Bronchial epithelial cell (primary cell): ENCODE measurements around the gene SCAPER. TPM values are rescaled to one million over a fixed set of nuclear protein-coding genes. Genes with fewer than 3 reads are reported as not detected.

Source experiments
- DNase-seq: peaks from one replicate; pipeline ENCODE4 v3.0.0-alpha.2; 2010; ENCODE audit warnings: low read depth
- FAIRE-seq: peaks from 2 replicates; lab custom pipeline; 2011; peaks lifted over from hg19 to GRCh38; lab: Jason Lieb, UNC
- H3K27me3 ChIP-seq: 2 replicates; pipeline ENCODE4 v1.5.1; 2011; ENCODE audit warnings: low read length; ENCODE audit not compliant: control insufficient read depth, insufficient read depth
- H3K36me3 ChIP-seq: 2 replicates; pipeline ENCODE4 v1.5.1; 2011; ENCODE audit warnings: low read length; ENCODE audit not compliant: control insufficient read depth, insufficient read depth
- H3K4me3 ChIP-seq: 2 replicates; pipeline ENCODE4 v1.5.1; 2011; ENCODE audit warnings: mild to moderate bottlenecking, low read depth, low read length, control low read depth
- CTCF ChIP-seq: IDR thresholded peaks from 2 replicates; pipeline ENCODE4 v1.5.1; 2011; ENCODE audit warnings: mild to moderate bottlenecking, moderate library complexity, low read length, control low read depth, inconsistent platforms; ENCODE audit not compliant: insufficient read depth, severe bottlenecking
- total RNA-seq: library from RNA; depleted of rRNA; stranded (reverse); fragments of >200 nt; gene quantifications from 2 replicates; pipeline ENCODE4 v1.2.1, GENCODE V29; 2014

SCAPER gene
- total RNA-seq, 1 donor from 2014 or later = 6.3 TPM

GRCh38 chr15:76945494-76946093 lies 40.5 kb upstream of the SCAPER start:
- FAIRE-seq = no peak
- no peak for TF ChIP-seq CTCF
- DNase-seq = no peak
- Histone ChIP-seq H3K27me3 (no peaks in the 10 kb centered on the region), H3K4me3 (no peak overlapping the region), H3K36me3 (peaks cover 2% of the 10 kb centered on the region)

DNA sequence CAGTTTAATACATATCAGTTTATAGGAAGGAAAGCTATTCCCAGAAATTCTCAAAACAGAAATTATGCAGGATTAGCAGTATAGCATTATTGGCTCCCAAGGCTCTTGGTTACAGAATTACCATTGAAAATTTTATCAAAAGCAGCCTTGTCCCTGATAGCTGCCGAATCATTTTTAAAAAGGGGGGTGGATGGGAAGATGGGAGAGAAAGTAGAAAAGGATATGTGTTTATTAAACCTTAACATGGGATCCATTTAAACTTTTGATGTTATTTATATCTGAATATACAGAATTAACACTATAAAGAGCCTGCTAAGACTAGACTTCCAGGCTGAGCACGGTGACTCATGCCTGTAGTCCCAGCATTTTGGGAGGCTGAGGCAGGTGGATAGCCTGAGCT lies 37.2 kb upstream of the SCAPER start:
- FAIRE-seq (no peak), DNase-seq (no peak)
- Histone ChIP-seq H3K36me3 (no peaks in the 10 kb centered on the region), H3K27me3 (no peaks in the 10 kb centered on the region), H3K4me3 (no peak overlapping the region)
- no peak for TF ChIP-seq CTCF

DNA sequence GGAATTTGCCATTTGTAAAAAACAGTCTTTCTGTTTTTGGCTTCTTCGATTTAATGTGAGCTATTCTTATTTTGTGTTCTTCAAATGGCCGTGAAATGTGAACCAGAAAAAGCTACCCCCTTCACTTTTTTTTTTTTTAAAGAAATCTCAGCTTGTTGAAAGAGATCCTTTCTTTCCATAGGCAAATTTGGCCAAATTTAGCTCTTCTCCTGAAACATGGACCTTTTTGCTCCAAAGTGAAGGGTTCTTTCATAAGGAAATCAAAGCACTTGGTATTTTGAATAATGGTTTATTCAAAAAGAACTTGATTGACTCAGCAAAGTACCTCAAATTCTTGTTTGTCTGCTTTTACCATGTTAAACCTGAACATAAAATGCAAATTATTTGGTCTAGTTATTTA lies 36.5 kb upstream of the SCAPER start:
- FAIRE-seq (no peak), DNase-seq (no peak)
- Histone ChIP-seq H3K36me3 (no peaks in the 10 kb centered on the region), H3K4me3 (no peak overlapping the region), H3K27me3 (no peaks in the 10 kb centered on the region)
- TF ChIP-seq CTCF = no peak

- FAIRE-seq = no peak
- TF ChIP-seq CTCF = no peak
- peaks cover 5% of the 10 kb centered on the region for H3K36me3 ChIP-seq
- H3K27me3 ChIP-seq = no peaks in the 10 kb centered on the region
- DNase-seq = no peak
- H3K4me3 ChIP-seq = no peak overlapping the region
Observed at GRCh38 chr15:76939715-76940114, 34.6 kb upstream of the SCAPER start.

DNA sequence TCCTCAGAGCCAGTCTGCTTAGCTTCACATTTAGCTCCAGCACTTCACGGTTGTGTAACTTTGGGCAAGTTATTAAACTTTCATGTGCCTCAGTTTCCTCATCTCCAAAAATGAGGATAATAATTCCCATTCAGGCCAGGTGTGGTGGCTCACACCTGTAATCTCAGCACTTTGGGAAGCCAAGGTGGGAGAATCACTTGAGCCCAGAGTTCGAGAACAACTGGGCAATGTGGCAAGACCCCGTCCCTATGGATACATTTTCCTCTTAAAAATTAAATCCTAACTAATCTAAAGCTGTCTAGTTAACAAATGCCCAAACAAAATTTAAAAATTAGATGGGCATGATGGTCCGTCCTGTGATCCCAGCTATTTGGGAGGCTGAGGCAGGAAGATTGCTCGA lies 33.6 kb upstream of the SCAPER start:
- DNase-seq (no peak), FAIRE-seq (no peak)
- no peak for TF ChIP-seq CTCF
- H3K36me3 ChIP-seq = peaks cover 5% of the 10 kb centered on the region
- H3K4me3 ChIP-seq = no peak overlapping the region
- H3K27me3 ChIP-seq = no peaks in the 10 kb centered on the region

DNA sequence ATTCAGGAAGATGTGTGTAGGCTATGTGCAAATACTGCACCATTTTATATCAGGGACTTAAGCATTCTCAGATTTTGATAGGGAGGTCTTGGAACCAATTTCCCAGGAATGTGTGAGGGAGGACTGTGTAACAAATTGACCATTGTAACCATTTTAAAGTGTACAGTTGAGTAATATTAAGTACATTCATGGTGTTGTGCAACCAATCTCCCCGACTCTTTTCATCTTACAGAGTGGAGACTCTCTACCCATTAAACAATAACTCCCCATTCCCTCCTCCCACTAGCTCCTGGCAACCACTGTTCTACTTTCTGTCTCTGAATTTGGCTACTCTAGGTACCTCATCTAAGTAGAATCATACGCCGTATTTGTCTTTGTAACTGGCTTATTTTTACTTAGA lies 31.5 kb upstream of the SCAPER start:
- TF ChIP-seq CTCF = no peak
- FAIRE-seq = no peak
- DNase-seq = no peak
- no peaks in the 10 kb centered on the region for H3K27me3 ChIP-seq
- peaks cover 5% of the 10 kb centered on the region for H3K36me3 ChIP-seq
- no peak overlapping the region for H3K4me3 ChIP-seq
